Measurements from ENCODE around the gene USE1.

GRCh38 chr19:17235300-17235970, 20.3 kb downstream of the USE1 start:
- TF ChIP-seq CTCF (conservative IDR thresholded peaks at IDR 0.05 in 1 of 2, IDR thresholded peaks at IDR 0.05 in 1 of 2; ENCODE audit: low read depth in 1 of 2, low read length in 2 of 2) (peak; percentile 31 to 43), EZH2 (IDR thresholded peaks at IDR 0.05; ENCODE audit: low read length, missing control alignments) (no peak)

Measured in fibroblast of lung (primary cell).